ENCODE measurements around the gene DDIT4.
A peak's percentile ranks its signal among the peaks of the same experiment; 100 is the strongest.
"Not testable (repeated sequence)": the region's sequence is repeated elsewhere in the genome, so short reads cannot be mapped to it uniquely, and the experiment has no call there.

Gene DDIT4

GRCh38 chr10:72297281-72297804 lies 23.6 kb downstream of the DDIT4 start:
- peak; percentile 98 for DNase-seq

DNA sequence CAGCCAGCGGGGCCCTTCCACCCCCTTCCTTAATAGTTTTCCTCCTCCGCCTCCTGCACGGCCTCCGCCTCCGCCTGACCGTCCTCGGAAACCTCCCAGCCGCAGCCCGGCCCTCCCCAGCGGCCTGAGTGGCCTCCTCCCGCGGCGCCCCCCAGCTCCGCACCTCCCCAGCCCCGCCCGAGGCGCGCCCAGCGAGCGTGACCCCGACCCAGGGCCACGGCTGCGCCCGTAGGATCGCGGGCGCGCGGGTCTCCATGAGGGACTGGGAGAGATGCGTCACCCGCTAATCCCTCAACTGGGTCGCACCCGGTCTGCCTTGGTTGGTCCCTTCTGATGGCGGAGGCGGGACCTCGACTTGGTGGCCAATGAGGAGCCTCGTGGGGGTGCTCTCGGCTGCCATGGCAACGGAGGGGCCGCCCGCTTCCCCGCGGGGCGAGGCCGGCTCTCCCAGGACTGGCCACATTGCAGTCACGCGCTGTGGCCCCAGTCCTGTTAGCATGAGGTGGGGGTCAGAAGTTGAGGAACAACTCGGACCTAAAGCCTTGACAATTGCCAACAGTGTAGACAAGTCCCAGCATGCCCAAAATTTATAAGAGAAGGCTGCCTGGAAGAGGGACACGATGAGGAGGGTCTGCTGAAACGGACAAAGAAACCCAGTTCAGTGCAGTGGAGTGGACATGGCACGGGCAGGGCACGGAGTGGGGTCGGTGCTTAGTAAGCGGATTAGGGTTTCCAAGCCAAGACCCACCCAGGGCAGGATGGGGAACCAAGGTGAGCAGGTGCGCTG lies 24.3 kb downstream of the DDIT4 start:
- DNase-seq: peak; percentile 96

GRCh38 chr10:72298592-72299519 lies 25.1 kb downstream of the DDIT4 start:
- no peak for DNase-seq

DNA sequence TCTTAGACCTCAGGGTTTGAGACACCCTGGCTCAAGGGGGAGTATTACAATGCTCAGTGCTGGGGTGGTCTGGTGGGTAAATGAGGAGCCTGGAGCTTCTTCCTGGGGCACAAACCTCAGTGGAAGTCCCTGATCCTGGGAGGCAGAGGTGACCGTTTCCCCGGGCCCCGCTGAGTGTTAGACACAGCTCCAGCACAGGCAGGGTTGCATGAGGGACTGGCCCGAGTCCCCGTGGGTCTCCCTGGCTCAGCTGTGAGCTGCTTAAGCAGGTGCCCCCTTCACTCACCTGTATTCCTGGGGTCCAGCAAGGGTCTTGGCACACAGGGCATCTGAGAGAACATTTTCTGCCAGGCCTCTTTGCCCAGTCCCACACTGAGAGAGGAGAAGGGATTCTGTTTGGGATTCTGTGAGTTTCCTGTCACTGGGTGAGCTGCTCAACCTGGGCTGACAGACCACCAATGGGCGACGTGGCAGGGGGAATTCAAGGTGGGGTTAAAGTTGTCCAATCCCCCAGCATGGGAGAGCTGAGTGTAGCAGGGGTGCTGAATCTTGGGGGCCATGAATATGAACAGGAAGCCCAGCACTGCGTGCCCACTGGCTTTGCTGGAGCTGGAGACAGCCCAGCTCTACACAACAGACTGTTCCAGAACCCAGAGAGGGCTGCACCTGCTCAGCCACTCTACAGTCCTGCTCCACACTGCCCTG lies 29.9 kb downstream of the DDIT4 start:
- DNase-seq: no peak

- DNase-seq: no peak
These were observed 32.6 kb downstream of the DDIT4 start for GRCh38 chr10:72306215-72306760.

DNA sequence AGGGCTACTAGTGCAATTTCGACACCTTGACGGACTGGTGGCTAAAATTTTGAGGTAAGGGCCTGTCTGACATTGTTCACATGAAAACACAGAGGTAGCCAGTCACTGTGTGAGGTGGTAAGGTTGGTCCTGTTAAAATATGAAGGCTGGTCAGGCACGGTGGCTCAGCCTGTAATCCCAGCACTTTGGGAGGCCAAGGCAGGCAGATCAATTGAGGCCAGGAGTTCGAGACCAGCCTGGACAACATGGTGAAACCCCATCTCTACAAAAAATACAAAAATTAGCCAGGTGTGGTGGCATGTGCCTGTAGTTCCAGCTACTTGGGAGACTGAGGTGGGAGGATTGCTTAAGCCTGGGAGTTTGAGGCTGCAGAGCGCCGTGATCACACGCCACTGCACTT lies 34.0 kb downstream of the DDIT4 start:
- DNase-seq: not testable (repeated sequence)

DNA sequence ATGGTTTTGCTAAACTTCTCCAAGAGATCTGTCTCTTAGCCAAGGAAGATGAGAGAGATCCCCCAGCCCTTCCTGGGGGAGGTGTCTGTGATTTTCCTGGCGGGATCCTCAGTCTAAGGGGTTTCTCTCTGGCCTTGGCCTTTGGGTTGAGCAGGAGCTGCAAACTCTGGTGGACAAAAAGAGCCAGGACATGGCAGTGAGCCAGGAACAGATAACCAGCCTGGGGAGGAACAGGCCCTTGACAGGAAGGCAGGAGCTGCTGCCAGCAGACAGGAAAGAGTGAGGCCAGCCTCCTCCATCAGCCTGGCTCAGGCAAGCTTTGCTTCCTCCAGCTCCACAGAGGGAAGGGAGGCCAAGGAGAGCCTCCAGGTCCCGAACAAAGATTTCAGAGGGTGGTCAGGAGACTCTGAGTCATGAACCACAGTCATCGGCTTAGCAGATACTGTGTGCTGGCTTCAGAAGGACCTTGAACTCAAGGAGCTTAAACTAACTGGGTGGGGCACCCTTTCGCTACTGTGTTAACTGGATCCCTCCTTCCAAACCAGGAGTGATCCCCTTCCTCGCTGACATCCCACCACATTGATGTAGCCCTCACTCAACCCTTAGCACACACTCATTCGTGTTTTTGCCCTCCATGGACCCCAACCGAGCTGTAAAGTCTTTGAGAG lies 34.7 kb downstream of the DDIT4 start:
- DNase-seq: peak; percentile 41

DNA sequence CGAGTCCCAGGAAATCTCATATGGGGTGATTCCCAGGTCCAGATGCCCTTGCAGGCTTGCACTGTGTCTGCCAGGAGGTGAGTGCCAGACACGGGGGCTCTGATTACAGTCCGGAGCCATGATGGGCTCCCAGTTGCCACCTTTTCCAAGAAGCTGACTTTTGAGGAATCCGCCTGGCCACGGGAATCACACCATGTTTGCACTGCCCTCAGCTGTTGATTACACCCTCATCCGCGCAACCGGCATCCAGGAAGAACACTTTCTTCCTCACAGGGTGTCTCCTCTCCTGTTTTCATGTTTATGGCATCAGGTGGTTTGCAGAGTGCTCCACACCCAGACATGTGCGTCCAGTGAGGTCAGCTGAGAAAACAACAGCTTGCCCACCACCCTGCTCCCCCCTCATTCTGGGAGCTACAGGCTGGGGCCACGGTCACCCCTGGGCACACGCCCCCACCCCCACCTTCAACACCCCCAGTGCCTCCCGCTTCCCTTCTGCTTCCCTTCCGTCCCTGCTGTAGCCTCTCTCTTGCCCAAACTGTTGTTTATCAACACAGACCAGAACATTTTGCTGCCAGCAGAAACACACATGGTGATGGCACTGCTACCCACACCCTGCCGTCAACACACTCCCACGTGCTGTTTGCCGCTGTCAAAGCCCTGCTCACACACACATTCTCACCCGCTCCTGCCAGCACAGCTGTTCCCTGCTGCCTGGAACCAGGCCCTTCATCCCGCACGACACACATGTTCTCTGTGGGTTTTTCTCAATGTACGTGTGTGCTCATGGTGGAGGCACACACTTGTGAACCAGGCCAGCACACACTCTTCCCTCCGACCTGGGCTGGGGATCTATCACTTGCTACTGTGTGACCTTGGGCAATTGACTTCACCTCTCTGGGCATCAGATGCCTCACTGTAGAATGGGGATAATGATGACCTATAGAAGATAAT lies 35.8 kb downstream of the DDIT4 start:
- DNase-seq: no peak

- DNase-seq: no peak
These were observed 36.5 kb downstream of the DDIT4 start for GRCh38 chr10:72310241-72310633.

DNA sequence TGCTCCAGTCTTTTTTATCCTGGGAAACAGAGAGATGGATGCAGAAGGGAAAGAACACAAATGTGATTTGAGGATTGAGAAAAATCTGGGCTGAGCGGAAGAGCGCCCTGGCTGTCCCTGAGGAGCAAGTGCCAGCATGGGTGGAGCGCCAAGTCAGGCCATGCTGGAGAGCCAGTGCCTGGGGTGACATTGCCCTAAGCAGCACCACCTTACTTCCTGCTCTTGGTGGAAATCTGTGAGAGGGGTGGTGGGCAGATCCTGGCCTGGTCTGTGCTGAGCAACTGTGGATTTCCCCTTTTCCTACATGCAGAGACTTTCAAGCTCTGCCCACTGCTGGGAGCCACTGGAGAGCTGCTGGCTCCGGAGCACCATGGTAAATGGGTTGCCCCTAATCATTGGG lies 36.9 kb downstream of the DDIT4 start:
- DNase-seq: no peak

GRCh38 chr10:72311667-72312066 lies 37.9 kb downstream of the DDIT4 start:
- DNase-seq: no peak

DNA sequence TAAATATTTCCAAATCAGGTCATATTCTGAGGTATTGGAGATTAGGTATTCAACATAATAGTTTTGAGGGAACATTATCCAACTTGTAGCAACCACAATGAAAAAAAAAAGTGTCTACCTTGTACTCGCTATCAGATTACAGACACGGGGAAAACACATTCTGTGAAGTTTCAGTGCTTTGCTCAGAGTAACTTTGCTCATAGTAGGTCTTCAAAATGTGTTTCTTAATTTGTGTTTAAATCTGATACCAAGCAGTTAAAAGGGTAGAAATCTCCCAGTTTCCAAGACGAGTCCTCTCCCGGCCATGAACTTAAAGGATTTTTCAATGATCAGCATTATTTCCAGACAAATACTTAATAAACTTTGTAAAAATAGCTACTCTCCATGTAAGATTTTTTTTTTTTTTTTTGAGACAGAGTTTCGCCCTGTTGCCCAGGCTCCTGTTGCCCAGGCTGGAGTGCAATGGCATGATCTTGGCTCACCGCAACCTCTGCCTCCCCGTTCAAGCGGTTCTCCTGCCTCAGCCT lies 39.2 kb downstream of the DDIT4 start:
- no peak for DNase-seq

GRCh38 chr10:72314263-72314662 lies 40.5 kb downstream of the DDIT4 start:
- no peak for DNase-seq

DNA sequence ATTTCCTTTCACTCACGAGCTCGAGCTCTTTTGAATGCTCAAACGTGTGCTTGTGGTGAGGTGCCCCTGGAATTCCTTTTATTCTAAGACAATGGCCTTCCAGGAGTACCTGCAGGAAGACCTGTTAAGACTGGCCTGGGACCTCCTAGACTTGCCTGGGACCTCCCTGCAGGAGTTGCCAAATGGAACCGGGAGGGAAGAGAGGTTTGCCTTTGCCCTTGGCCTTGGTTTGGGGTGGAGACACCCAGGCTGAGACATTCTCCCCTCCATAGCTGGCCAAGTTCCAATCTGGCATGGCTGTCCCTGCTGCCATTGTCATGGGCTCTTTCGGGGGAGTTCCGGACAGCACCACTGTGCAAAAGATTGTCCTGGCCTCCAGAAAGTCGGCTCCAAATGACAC lies 41.3 kb downstream of the DDIT4 start:
- DNase-seq: no peak

GRCh38 chr10:72315611-72316385 lies 42.1 kb downstream of the DDIT4 start:
- DNase-seq: no peak

DNA sequence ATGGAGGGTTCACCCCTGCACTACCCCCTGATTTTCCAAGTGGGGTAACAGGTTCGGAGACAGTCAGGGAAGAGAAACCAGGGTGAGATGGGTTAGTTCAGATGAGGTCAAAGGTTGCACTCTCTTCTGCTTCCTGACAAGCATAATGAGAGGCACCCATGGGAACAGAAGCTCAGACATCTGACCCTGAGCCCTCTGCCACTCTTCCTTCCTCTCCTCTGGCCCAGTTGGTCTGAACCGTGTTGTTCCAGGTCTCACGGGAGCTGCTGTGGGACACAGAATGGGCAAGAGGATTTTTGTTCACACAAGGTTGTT lies 42.6 kb downstream of the DDIT4 start:
- no peak for DNase-seq

- peak; percentile 59 for DNase-seq
These were observed 43.2 kb downstream of the DDIT4 start for GRCh38 chr10:72316748-72317435.

DNA sequence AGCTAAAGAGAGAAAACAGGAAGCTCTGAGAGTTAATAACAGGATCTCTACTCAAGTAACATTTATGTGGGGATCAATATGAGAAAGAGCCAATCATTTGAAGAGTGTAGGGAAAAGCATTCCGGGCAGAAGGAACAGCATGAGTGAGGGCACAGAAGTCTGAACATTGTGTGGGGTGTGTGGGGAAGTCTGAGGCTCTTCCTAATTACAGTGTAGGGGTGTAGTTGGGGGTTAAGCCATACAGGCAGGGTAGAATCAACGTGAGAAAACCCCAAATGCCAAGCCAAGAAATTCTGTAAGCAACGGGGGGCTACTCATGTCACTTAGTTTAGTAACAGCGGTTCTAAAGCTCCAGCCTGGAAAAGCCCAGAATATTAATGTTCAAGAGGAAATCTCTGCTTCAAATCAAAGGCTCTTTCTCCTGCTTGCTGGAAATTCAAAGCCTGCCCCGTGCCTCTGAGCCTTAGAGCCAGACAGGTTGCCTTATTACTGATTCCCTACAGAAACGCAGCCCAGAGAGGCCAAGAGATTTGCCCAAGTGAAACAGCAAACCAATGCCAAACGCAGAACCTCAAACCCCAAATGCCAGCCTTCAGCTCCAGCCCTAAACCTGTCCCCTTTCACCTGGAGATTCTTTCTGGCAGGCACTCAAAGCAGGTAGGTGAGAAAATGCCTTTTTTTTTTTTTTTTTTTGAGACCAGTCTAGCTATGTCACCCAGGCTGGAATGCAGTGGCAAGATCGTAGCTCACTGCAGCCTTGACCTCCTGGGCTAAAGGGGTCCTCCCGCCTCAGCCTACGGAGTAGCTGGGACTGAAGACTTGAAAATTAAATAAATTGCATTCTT lies 44.9 kb downstream of the DDIT4 start:
- DNase-seq: no peak
